Breast epithelium (tissue), 4 donors: ENCODE results near the gene TBC1D13. TPM values are rescaled to one million over a fixed set of nuclear protein-coding genes. Genes with fewer than 3 reads are reported as not detected.

Experiments used
- DNase-seq, 2 donors: peaks; one replicate each; pipeline ENCODE4 v3.0.0-alpha.2; 2019; ENCODE audit warnings: low spot score in 2 of 2
- H3K27ac ChIP-seq, 2 donors: fragments of 200-600 bp; sonication (generic) in 1 of 2; one replicate each; pipeline ENCODE4 v1.5.1; 2016 to 2019; ENCODE audit warnings: mild to moderate bottlenecking in 1 of 2
- H3K27me3 ChIP-seq, 2 donors: fragments of 200-600 bp; sonication (generic) in 1 of 2; one replicate each; pipeline versions ENCODE4 v1.5.1 to v1.6.0; 2017 to 2019; ENCODE audit warnings: control low read depth in 1 of 2, mild to moderate bottlenecking in 1 of 2
- H3K36me3 ChIP-seq: fragments of 200-600 bp; one replicate; pipeline ENCODE4 v1.5.1; 2019
- H3K4me1 ChIP-seq, 2 donors: fragments of 200-600 bp; sonication (generic); one replicate each; pipeline ENCODE4 v1.5.1; 2016 to 2019; ENCODE audit warnings: control low read depth in 1 of 2
- H3K4me3 ChIP-seq, 3 donors: fragments of 200-600 bp; sonication (generic); 1 replicate in 2 of 3; 2 replicates in 1 of 3; pipeline ENCODE4 v1.5.1; 2016 to 2019; ENCODE audit warnings: mild to moderate bottlenecking in 3 of 3, moderate library complexity in 2 of 3
- H3K9me3 ChIP-seq, 2 donors: fragments of 200-600 bp; sonication (generic) in 1 of 2; one replicate each; pipeline ENCODE4 v1.5.1; 2016 to 2019; ENCODE audit warnings: control low read depth in 1 of 2
- CTCF ChIP-seq, 3 donors: fragments of 450-650 bp; IDR thresholded peaks; one replicate each; pipeline ENCODE4 v1.5.1; 2016 to 2017; ENCODE audit warnings: antibody characterized with exemption in 3 of 3, mild to moderate bottlenecking in 3 of 3, moderate library complexity in 3 of 3
- POLR2A ChIP-seq: fragments of 450-650 bp; IDR thresholded peaks from one replicate; pipeline ENCODE4 v1.6.1; 2016; ENCODE audit warnings: antibody characterized with exemption, mild to moderate bottlenecking, moderate library complexity
- POLR2AphosphoS5 ChIP-seq, 3 donors: sonication (generic); formaldehyde crosslinking; IDR thresholded peaks; one replicate each; pipeline ENCODE4 v1.6.1; 2017; ENCODE audit warnings: antibody characterized with exemption in 3 of 3
- intact Hi-C: fragments of 100-400 bp; cut with DNase I; formaldehyde crosslinking; loops from one replicate; pipeline ENCODE4 v1.15.1; 2023; ENCODE audit warnings: low total_unique reads
- total RNA-seq, 3 donors: library from RNA; depleted of rRNA; stranded (reverse); fragments of >200 nt; gene quantifications; one replicate each; pipeline ENCODE4 v1.1.0, GENCODE V29; 2016

Gene TBC1D13
- total RNA-seq, 3 donors from 2014 or later = 14.4 to 20.0 (median 16.2) TPM

- peak overlapping the region; percentile 21 to 80 for H3K27ac ChIP-seq
- H3K27me3 ChIP-seq = no peaks in the 10 kb centered on the region
- H3K4me3 ChIP-seq = no peak overlapping the region
- H3K4me1 ChIP-seq = peaks cover 3 to 11% of the 10 kb centered on the region in 2 donors
- intact Hi-C loops = no loop called here
- H3K36me3 ChIP-seq = no peaks in the 10 kb centered on the region
- H3K9me3 ChIP-seq = no peaks in the 10 kb centered on the region
- TF ChIP-seq CTCF (IDR thresholded peaks at IDR 0.05) (no peak), POLR2A (no peak), POLR2AphosphoS5 (IDR thresholded peaks at IDR 0.05) (no peak)
- peak; percentile 52 to 80 for DNase-seq
These were observed 36.9 kb downstream of the TBC1D13 start for GRCh38 chr9:128823903-128824406.

GRCh38 chr9:128824911-128825310 is 37.9 kb downstream of the TBC1D13 start:
- no peaks in the 10 kb centered on the region for H3K36me3 ChIP-seq
- no peaks in the 10 kb centered on the region for H3K9me3 ChIP-seq
- H3K4me1 ChIP-seq = peaks cover 3 to 10% of the 10 kb centered on the region in 2 donors
- intact Hi-C loops = no loop called here
- DNase-seq = no peak
- H3K27ac ChIP-seq = peak overlapping the region in 1 of 2 donors; percentile 69
- no peak overlapping the region for H3K4me3 ChIP-seq
- H3K27me3 ChIP-seq = no peaks in the 10 kb centered on the region
- TF ChIP-seq CTCF (IDR thresholded peaks at IDR 0.05) = no peak
- TF ChIP-seq POLR2AphosphoS5 (IDR thresholded peaks at IDR 0.05) = no peak
- TF ChIP-seq POLR2A = no peak

GRCh38 chr9:128825923-128826700 is 39.1 kb downstream of the TBC1D13 start:
- intact Hi-C loops = no loop called here
- H3K36me3 ChIP-seq = no peaks in the 10 kb centered on the region
- no peak for DNase-seq
- H3K9me3 ChIP-seq = no peaks in the 10 kb centered on the region
- H3K4me3 ChIP-seq = no peak overlapping the region
- no peak for TF ChIP-seq CTCF (IDR thresholded peaks at IDR 0.05)
- no peak for TF ChIP-seq POLR2A
- TF ChIP-seq POLR2AphosphoS5 (IDR thresholded peaks at IDR 0.05) = no peak
- H3K4me1 ChIP-seq = peaks cover 3 to 8% of the 10 kb centered on the region in 2 donors
- no peaks in the 10 kb centered on the region for H3K27me3 ChIP-seq
- H3K27ac ChIP-seq = no peak overlapping the region

GRCh38 chr9:128828267-128828666 is 41.2 kb downstream of the TBC1D13 start:
- H3K4me1 ChIP-seq = peaks cover 3 to 8% of the 10 kb centered on the region in 2 donors
- H3K4me3 ChIP-seq = peak overlapping the region in 1 of 3 donors; percentile 88
- no peaks in the 10 kb centered on the region for H3K27me3 ChIP-seq
- intact Hi-C loops = no loop called here
- H3K27ac ChIP-seq = no peak overlapping the region
- no peak for DNase-seq
- H3K36me3 ChIP-seq = no peaks in the 10 kb centered on the region
- no peak for TF ChIP-seq CTCF (IDR thresholded peaks at IDR 0.05)
- TF ChIP-seq POLR2AphosphoS5 (IDR thresholded peaks at IDR 0.05) = no peak
- no peak for TF ChIP-seq POLR2A
- no peaks in the 10 kb centered on the region for H3K9me3 ChIP-seq

GRCh38 chr9:128828719-128829452 is 41.8 kb downstream of the TBC1D13 start:
- DNase-seq = no peak
- H3K36me3 ChIP-seq = no peaks in the 10 kb centered on the region
- intact Hi-C loops = no loop called here
- peak overlapping the region; percentile 62 to 83 for H3K27ac ChIP-seq
- H3K4me3 ChIP-seq = peak overlapping the region; percentile 69 to 88 (median 73)
- H3K9me3 ChIP-seq = no peaks in the 10 kb centered on the region
- H3K4me1 ChIP-seq = peaks cover 3 to 8% of the 10 kb centered on the region in 2 donors
- no peaks in the 10 kb centered on the region for H3K27me3 ChIP-seq
- TF ChIP-seq POLR2AphosphoS5 (IDR thresholded peaks at IDR 0.05) = no peak
